Epidermal melanocyte (primary cell): ENCODE measurements around the gene FBXO33.
"Not testable (repeated sequence)": the region's sequence is repeated elsewhere in the genome, so short reads cannot be mapped to it uniquely, and the experiment has no call there.

Experiments
- DNase-seq: peaks from one replicate; pipeline ENCODE4 v3.0.0; 2011; ENCODE audit warnings: low spot score; ENCODE audit not compliant: insufficient read length

FBXO33 gene

GRCh38 chr14:39372656-39373055 lies 59.6 kb downstream of the FBXO33 start:
- no peak for DNase-seq

- no peak for DNase-seq
Measured at GRCh38 chr14:39370415-39370814, 61.8 kb downstream of the FBXO33 start.

- DNase-seq: no peak
Measured at GRCh38 chr14:39369029-39369428, 63.2 kb downstream of the FBXO33 start.

GRCh38 chr14:39368261-39368959 lies 63.8 kb downstream of the FBXO33 start:
- DNase-seq: peak; percentile 32

- no peak for DNase-seq
Measured at GRCh38 chr14:39367387-39367751, 64.9 kb downstream of the FBXO33 start.

- DNase-seq: no peak
Measured at GRCh38 chr14:39366460-39367386, 65.5 kb downstream of the FBXO33 start.

GRCh38 chr14:39365354-39365753 lies 66.9 kb downstream of the FBXO33 start:
- no peak for DNase-seq

GRCh38 chr14:39364509-39364908 lies 67.7 kb downstream of the FBXO33 start:
- DNase-seq: no peak

GRCh38 chr14:39361556-39361955 lies 70.7 kb downstream of the FBXO33 start:
- DNase-seq: not testable (repeated sequence)

- DNase-seq: no peak
Measured at GRCh38 chr14:39360316-39360715, 71.9 kb downstream of the FBXO33 start.

- not testable (repeated sequence) for DNase-seq
Measured at GRCh38 chr14:39359069-39359468, 73.2 kb downstream of the FBXO33 start.

- no peak for DNase-seq
Measured at GRCh38 chr14:39351708-39352107, 80.5 kb downstream of the FBXO33 start.

GRCh38 chr14:39350866-39351265 lies 81.4 kb downstream of the FBXO33 start:
- DNase-seq: no peak
